ENCODE results near the gene PTPRR.

Gene PTPRR

DNA sequence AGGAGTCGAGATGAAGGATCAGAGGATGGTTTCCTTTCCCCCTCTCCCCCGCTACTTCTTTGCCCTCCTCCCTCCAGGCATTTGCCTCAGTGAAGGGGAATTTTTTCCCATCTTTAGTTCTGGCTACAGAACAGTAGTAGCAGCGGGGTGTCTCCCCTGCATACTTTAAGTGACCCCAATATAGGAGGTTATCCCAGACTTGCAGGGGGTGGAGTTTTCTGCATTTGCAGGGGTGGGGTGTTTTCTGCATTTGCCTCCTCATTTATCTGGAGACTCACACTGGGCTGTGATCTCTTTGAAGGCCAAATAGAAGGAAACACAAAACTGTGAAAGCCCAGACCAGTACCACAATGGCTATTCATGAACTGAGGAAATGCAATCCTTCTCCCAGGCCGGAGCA is 303.1 kb downstream of the PTPRR start:
- H3K4me2 ChIP-seq (ENCODE audit: low read depth, low read length, poor library complexity, severe bottlenecking) = no peak overlapping the region
- no peak overlapping the region for H3K9ac ChIP-seq (ENCODE audit: low read depth, low read length, poor library complexity, severe bottlenecking)
- H3F3A ChIP-seq (ENCODE audit: low read depth) = no peaks in the 10 kb centered on the region
- no peaks in the 10 kb centered on the region for H3K36me3 ChIP-seq (ENCODE audit: insufficient read depth, low read length)
- H3K9me3 ChIP-seq (ENCODE audit: insufficient read depth, low read depth, low read length) = no peaks in the 10 kb centered on the region
- TF ChIP-seq EZH2phosphoT487 (IDR thresholded peaks at IDR 0.05; ENCODE audit: borderline replicate concordance) = no peak
- TF ChIP-seq, protein P1, sequence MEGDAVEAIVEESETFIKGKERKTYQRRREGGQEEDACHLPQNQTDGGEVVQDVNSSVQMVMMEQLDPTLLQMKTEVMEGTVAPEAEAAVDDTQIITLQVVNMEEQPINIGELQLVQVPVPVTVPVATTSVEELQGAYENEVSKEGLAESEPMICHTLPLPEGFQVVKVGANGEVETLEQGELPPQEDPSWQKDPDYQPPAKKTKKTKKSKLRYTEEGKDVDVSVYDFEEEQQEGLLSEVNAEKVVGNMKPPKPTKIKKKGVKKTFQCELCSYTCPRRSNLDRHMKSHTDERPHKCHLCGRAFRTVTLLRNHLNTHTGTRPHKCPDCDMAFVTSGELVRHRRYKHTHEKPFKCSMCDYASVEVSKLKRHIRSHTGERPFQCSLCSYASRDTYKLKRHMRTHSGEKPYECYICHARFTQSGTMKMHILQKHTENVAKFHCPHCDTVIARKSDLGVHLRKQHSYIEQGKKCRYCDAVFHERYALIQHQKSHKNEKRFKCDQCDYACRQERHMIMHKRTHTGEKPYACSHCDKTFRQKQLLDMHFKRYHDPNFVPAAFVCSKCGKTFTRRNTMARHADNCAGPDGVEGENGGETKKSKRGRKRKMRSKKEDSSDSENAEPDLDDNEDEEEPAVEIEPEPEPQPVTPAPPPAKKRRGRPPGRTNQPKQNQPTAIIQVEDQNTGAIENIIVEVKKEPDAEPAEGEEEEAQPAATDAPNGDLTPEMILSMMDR (conservative IDR thresholded peaks at IDR 0.05; ENCODE audit: low read length) = no peak
- H3K9me2 ChIP-seq (replicated peaks; ENCODE audit: low read depth, low read length) = no peaks in the 10 kb centered on the region
- no peak overlapping the region for H2AFZ ChIP-seq (ENCODE audit: low read length)
- no peaks in the 10 kb centered on the region for H4K20me1 ChIP-seq (ENCODE audit: insufficient read depth, low read length, poor library complexity, severe bottlenecking)
- H3K4me1 ChIP-seq (ENCODE audit: insufficient read depth, low read length, poor library complexity, severe bottlenecking) = no peaks in the 10 kb centered on the region
- H3K4me3 ChIP-seq (ENCODE audit: low read length, poor library complexity, severe bottlenecking) = no peak overlapping the region
- no peaks in the 10 kb centered on the region for H3K27me3 ChIP-seq (ENCODE audit: insufficient read depth, low read length, poor library complexity, severe bottlenecking)
- no peaks in the 10 kb centered on the region for H3K79me2 ChIP-seq (ENCODE audit: insufficient read depth, low read length)

DNA sequence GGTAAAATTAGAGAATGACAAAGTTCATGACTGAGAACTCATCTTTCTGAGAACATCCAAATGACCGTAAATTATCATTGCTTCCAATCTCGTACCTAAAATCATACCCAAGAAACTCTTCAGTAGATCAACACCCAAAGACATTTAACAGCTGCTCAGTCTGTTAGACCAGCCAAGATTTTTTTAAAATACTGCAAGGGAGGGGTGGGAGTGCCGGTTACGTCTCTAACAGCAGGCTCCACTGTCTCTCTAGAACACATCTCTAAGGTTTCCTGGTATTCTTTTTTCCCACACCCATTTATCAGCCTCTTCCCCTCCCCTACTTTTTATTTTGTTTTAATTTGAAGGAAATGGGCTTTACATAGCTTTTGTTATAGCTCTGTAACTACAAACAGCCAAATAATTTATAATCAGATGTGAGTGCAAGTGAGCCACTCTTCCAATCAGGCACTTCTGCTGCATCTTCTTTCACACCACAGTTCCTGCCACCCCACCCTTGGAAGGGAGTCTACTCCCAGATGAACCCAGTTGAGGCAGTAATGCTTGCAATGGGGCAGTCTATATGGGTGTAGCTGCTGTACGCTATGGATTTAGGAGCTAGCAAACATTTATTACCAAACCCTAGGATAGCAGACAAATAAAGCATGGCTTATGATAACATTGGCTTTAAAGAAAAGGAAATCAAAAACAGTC is 305.2 kb downstream of the PTPRR start:
- Histone ChIP-seq H3K79me2 (ENCODE audit: insufficient read depth, low read length) (no peaks in the 10 kb centered on the region), H3K27me3 (ENCODE audit: insufficient read depth, low read length, poor library complexity, severe bottlenecking) (no peaks in the 10 kb centered on the region), H3K9me2 (replicated peaks; ENCODE audit: low read depth, low read length) (no peaks in the 10 kb centered on the region), H3K4me3 (ENCODE audit: low read length, poor library complexity, severe bottlenecking) (no peak overlapping the region), H4K20me1 (ENCODE audit: insufficient read depth, low read length, poor library complexity, severe bottlenecking) (no peaks in the 10 kb centered on the region), H3K9me3 (ENCODE audit: insufficient read depth, low read depth, low read length) (no peaks in the 10 kb centered on the region), H3F3A (ENCODE audit: low read depth) (no peaks in the 10 kb centered on the region), H3K9ac (ENCODE audit: low read depth, low read length, poor library complexity, severe bottlenecking) (no peak overlapping the region), H3K36me3 (ENCODE audit: insufficient read depth, low read length) (no peaks in the 10 kb centered on the region), H3K4me1 (ENCODE audit: insufficient read depth, low read length, poor library complexity, severe bottlenecking) (no peaks in the 10 kb centered on the region), H2AFZ (ENCODE audit: low read length) (no peak overlapping the region), H3K4me2 (ENCODE audit: low read depth, low read length, poor library complexity, severe bottlenecking) (no peak overlapping the region)
- no peak for TF ChIP-seq EZH2phosphoT487 (IDR thresholded peaks at IDR 0.05; ENCODE audit: borderline replicate concordance)
- TF ChIP-seq, protein P1 (conservative IDR thresholded peaks at IDR 0.05; ENCODE audit: low read length) = no peak

DNA sequence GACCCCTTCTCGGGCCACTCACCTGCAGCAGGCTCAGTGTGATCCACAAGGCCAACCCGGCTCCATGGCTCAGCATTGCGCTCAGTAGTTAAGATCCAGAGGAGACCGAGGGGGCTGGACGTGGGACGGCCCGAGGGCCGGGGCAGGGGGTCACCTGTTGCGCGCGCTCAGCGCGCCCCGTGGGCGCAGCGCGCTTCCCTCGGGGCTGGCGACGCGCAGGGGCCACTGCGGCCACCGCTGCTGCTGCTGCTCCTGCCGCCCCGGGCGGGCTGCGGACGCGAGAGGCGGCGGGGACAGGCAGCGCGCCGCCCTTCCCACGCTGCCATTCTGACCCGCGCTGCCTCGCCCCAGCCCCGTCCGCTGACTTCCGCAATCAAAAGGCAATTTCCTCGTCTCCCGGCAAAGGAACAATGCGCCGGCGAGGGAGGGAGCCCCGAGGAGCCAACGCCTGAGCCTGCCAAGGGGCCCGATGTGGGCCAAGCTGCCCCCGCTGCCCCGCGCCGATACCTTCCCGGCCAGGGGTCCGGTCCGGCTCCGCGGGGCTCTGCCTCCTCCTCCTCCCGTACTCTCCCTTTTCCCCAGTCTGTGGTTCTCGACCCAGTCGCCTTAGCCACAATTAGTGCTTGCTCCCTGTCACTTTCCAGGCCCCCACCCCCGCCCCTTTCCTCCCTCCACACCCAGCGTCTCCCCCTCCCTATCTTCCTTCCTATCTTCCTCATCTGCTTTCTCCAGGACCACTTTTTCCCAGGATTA is 310.6 kb downstream of the PTPRR start:
- Histone ChIP-seq H3K9me2 (replicated peaks; ENCODE audit: low read depth, low read length) (no peaks in the 10 kb centered on the region), H3K27me3 (ENCODE audit: insufficient read depth, low read length, poor library complexity, severe bottlenecking) (no peaks in the 10 kb centered on the region), H3K9me3 (ENCODE audit: insufficient read depth, low read depth, low read length) (no peaks in the 10 kb centered on the region), H3F3A (ENCODE audit: low read depth) (no peaks in the 10 kb centered on the region), H2AFZ (ENCODE audit: low read length) (no peak overlapping the region), H3K4me1 (ENCODE audit: insufficient read depth, low read length, poor library complexity, severe bottlenecking) (no peaks in the 10 kb centered on the region), H3K4me3 (ENCODE audit: low read length, poor library complexity, severe bottlenecking) (no peak overlapping the region), H3K79me2 (ENCODE audit: insufficient read depth, low read length) (no peaks in the 10 kb centered on the region), H3K9ac (ENCODE audit: low read depth, low read length, poor library complexity, severe bottlenecking) (no peak overlapping the region), H3K4me2 (ENCODE audit: low read depth, low read length, poor library complexity, severe bottlenecking) (no peak overlapping the region), H4K20me1 (ENCODE audit: insufficient read depth, low read length, poor library complexity, severe bottlenecking) (no peaks in the 10 kb centered on the region), H3K36me3 (ENCODE audit: insufficient read depth, low read length) (no peaks in the 10 kb centered on the region)
- no peak for TF ChIP-seq EZH2phosphoT487 (IDR thresholded peaks at IDR 0.05; ENCODE audit: borderline replicate concordance)
- TF ChIP-seq, protein P1 (conservative IDR thresholded peaks at IDR 0.05; ENCODE audit: low read length) = no peak

All from Loucy (cell line).